Gastroesophageal sphincter (tissue), 3 donors: ENCODE measurements around the gene UROD.

Source experiments
- CTCF ChIP-seq, 4 experiments: fragments of 200-600 bp in 2 of 4; fragments of 450-650 bp in 2 of 4; sonication (generic) in 1 of 4; IDR thresholded peaks; one replicate each; pipeline ENCODE4 v1.5.1; 2017 to 2019; ENCODE audit warnings: antibody characterized with exemption in 4 of 4, mild to moderate bottlenecking in 2 of 4, moderate library complexity in 2 of 4
- EP300 ChIP-seq: sonication (generic); formaldehyde crosslinking; IDR thresholded peaks from one replicate; pipeline ENCODE4 v1.6.1; 2017; ENCODE audit warnings: antibody characterized with exemption, mild to moderate bottlenecking
- POLR2A ChIP-seq, 2 donors: fragments of 450-650 bp; IDR thresholded peaks; one replicate each; pipeline ENCODE4 v1.6.1; 2017; ENCODE audit warnings: antibody characterized with exemption in 2 of 2, mild to moderate bottlenecking in 2 of 2, moderate library complexity in 1 of 2
- POLR2AphosphoS5 ChIP-seq: sonication (generic); formaldehyde crosslinking; IDR thresholded peaks from one replicate; pipeline ENCODE4 v1.6.1; 2017; ENCODE audit warnings: antibody characterized with exemption

GRCh38 chr1:45009956-45010854, 1.8 kb upstream of the UROD start:
- TF ChIP-seq POLR2AphosphoS5: no peak
- TF ChIP-seq EP300: no peak
- no peak for TF ChIP-seq CTCF (IDR thresholded peaks at IDR 0.05)
- no peak for TF ChIP-seq POLR2A (IDR thresholded peaks at IDR 0.05)
